GM12878 (cell line): Measurements from ENCODE around the gene EVA1A. TPM values are rescaled to one million over a fixed set of nuclear protein-coding genes. Genes with fewer than 3 reads are reported as not detected.

Experiments used
- ATAC-seq: fragments of 200-7000 bp; cut with Tn5 transposase; 3 replicates; pipeline ENCODE4 v1.9.1; 2020; ENCODE audit warnings: mild to moderate bottlenecking, moderate library complexity
- BruUV-seq: library from RNA; stranded (reverse); fragments of 400-500 nt; replicated peaks from 2 replicates; lab custom pipeline; 2021; lab: Mats Ljungman, UMichigan
- CTCF ChIA-PET: fragments of 300-600 bp; sonication (Branson Sonifier 250); formaldehyde crosslinking; extraction: SDS; loops from one replicate; lab custom pipeline; 2021; ENCODE audit warnings: inconsistent platforms; lab: Yijun Ruan, JAX
- POLR2A ChIA-PET: fragments of 350-600 bp; formaldehyde crosslinking; extraction: SDS; loops from one replicate; lab custom pipeline; 2021; ENCODE audit warnings: inconsistent platforms; lab: Charles Lee
- RAD21 ChIA-PET: fragments of 300-600 bp; sonication (Branson Sonifier 250); formaldehyde crosslinking; loops from one replicate; lab custom pipeline; 2023; ENCODE audit warnings: antibody characterized with exemption; ENCODE audit not compliant: unreplicated experiment; lab: Charles Lee
- SMC1A ChIA-PET: fragments of 300-600 bp; sonication (Branson Sonifier 250); formaldehyde crosslinking; loops from one replicate; lab custom pipeline; 2023; ENCODE audit not compliant: unreplicated experiment, uncharacterized antibody; lab: Charles Lee
- DNase-seq: peaks from one replicate; pipeline ENCODE4 v3.0.0-alpha.2; 2011; ENCODE audit warnings: low read depth, low spot score
- FAIRE-seq: peaks from 3 replicates; lab custom pipeline; 2011; peaks lifted over from hg19 to GRCh38; lab: Jason Lieb, UNC
- H2AFZ ChIP-seq: 2 replicates; pipeline ENCODE4 v1.6.0; 2011; ENCODE audit warnings: low read depth, low read length, control low read depth; ENCODE audit not compliant: control insufficient read depth
- H3K27ac ChIP-seq: 2 replicates; pipeline ENCODE4 v1.5.1; 2011; ENCODE audit warnings: control low read depth; ENCODE audit not compliant: control insufficient read depth, insufficient read depth
- H3K27me3 ChIP-seq, 2 experiments: replicated peaks in 1 of 2; 2 replicates each; pipeline versions ENCODE4 v1.6.0 to v1.6.1; 2011; ENCODE audit warnings: low read length in 1 of 2; ENCODE audit not compliant: control insufficient read depth in 2 of 2, insufficient read depth in 2 of 2
- H3K36me3 ChIP-seq, 2 experiments: 2 replicates each; pipeline ENCODE4 v1.5.1; 2011; ENCODE audit warnings: low read length in 1 of 2; ENCODE audit not compliant: control insufficient read depth in 2 of 2, insufficient read depth in 2 of 2
- H3K4me1 ChIP-seq: 2 replicates; pipeline ENCODE4 v1.6.1; 2011; ENCODE audit warnings: mild to moderate bottlenecking, low read length, moderate library complexity, mixed read lengths; ENCODE audit not compliant: control insufficient read depth, insufficient read depth
- H3K4me2 ChIP-seq: 2 replicates; pipeline ENCODE4 v1.6.0; 2011; ENCODE audit warnings: control low read depth; ENCODE audit not compliant: control insufficient read depth, insufficient read depth
- H3K4me3 ChIP-seq: fragments of 200-600 bp; sonication (generic); 2 replicates; pipeline ENCODE4 v1.5.1; 2016
- H3K79me2 ChIP-seq: 2 replicates; pipeline ENCODE4 v1.6.0; 2011; ENCODE audit warnings: low read length; ENCODE audit not compliant: control insufficient read depth, insufficient read depth
- H3K9ac ChIP-seq: 2 replicates; pipeline ENCODE4 v1.8.0; 2011; ENCODE audit warnings: low read length, control low read depth, mixed read lengths; ENCODE audit not compliant: control insufficient read depth, insufficient read depth
- H3K9me3 ChIP-seq: replicated peaks from 3 replicates; pipeline ENCODE4 v1.5.1; 2011; ENCODE audit warnings: mild to moderate bottlenecking, low read length; ENCODE audit not compliant: control insufficient read depth, insufficient read depth
- H4K20me1 ChIP-seq: 2 replicates; pipeline ENCODE4 v1.6.0; 2011; ENCODE audit not compliant: control insufficient read depth, insufficient read depth
- E2F4 ChIP-seq: IDR thresholded peaks from 2 replicates; pipeline ENCODE4 v1.6.1; 2012; ENCODE audit warnings: low read depth, low read length, improper control_type of control experiment
- KDM1A ChIP-seq: fragments of 200-600 bp; sonication (generic); IDR thresholded peaks from 2 replicates; pipeline ENCODE4 v1.6.1; 2016; ENCODE audit warnings: borderline replicate concordance
- MAX ChIP-seq: IDR thresholded peaks from 2 replicates; pipeline ENCODE4 v1.6.1; 2012; ENCODE audit warnings: low read depth, low read length, improper control_type of control experiment
- MEF2B ChIP-seq: fragments of 450-650 bp; IDR thresholded peaks from 2 replicates; pipeline ENCODE4 v1.6.1; 2018; ENCODE audit warnings: mild to moderate bottlenecking, moderate library complexity; ENCODE audit not compliant: partially characterized antibody, poor library complexity, severe bottlenecking
- MTA3 ChIP-seq: IDR thresholded peaks from 2 replicates; pipeline ENCODE4 v1.6.1; 2012; ENCODE audit warnings: low read length, inconsistent platforms, borderline replicate concordance
- NFYA ChIP-seq: IDR thresholded peaks from 2 replicates; pipeline ENCODE4 v1.6.1; 2011; ENCODE audit warnings: low read depth, mild to moderate bottlenecking, low read length, improper control_type of control experiment, borderline replicate concordance
- PML ChIP-seq: IDR thresholded peaks from 2 replicates; pipeline ENCODE4 v1.6.1; 2012; ENCODE audit warnings: low read length, inconsistent platforms
- RAD21 ChIP-seq: IDR thresholded peaks from 2 replicates; pipeline ENCODE4 v1.6.1; 2011; ENCODE audit warnings: mild to moderate bottlenecking, low read depth, low read length, moderate library complexity; ENCODE audit not compliant: insufficient read depth
- RBBP5 ChIP-seq: fragments of 200-600 bp; sonication (generic); conservative IDR thresholded peaks from 2 replicates; pipeline ENCODE4 v1.6.1; 2016
- SIN3A ChIP-seq: IDR thresholded peaks from 2 replicates; pipeline ENCODE4 v1.6.1; 2012; ENCODE audit warnings: low read depth, low read length, improper control_type of control experiment
- TARDBP ChIP-seq: IDR thresholded peaks from 2 replicates; pipeline ENCODE4 v1.6.1; 2016; ENCODE audit warnings: borderline replicate concordance
- ZNF384 ChIP-seq: IDR thresholded peaks from 2 replicates; pipeline ENCODE4 v1.6.1; 2012; ENCODE audit warnings: low read depth, mild to moderate bottlenecking, low read length, improper control_type of control experiment, borderline replicate concordance
- WGBS: methylation state at CpG from one replicate; pipeline ENCODE4 v1.1.6; 2016; ENCODE audit warnings: low lambda C conversion rate; ENCODE audit not compliant: insufficient replicate concordance, insufficient coverage; ENCODE audit errors: missing lambda C conversion rate; 5-methylcytosine and 5-hydroxymethylcytosine counted together
- in situ Hi-C: fragments of 300-500 bp; cut with MboI; formaldehyde crosslinking; loops from 9 replicates; pipeline ENCODE4 v1.14.3; 2018; ENCODE audit warnings: mixed read lengths
- intact Hi-C: fragments of 100-400 bp; cut with micrococcal nuclease; formaldehyde crosslinking; loops from one replicate; pipeline ENCODE4 v1.14.2; 2022; ENCODE audit not compliant: unreplicated experiment
- polyA plus RNA-seq, 11 experiments: library from polyadenylated mRNA; depleted of rRNA in 4 of 11; unstranded in 6 of 11; stranded (reverse) in 5 of 11; fragments of >200 nt; fragmentation: Nextera tagmentation in 4 of 11; fragmentation: Illumina TruSeq in 1 of 11; extraction: Ambion mirVana in 4 of 11; extraction: Trizol in 1 of 11; gene quantifications; 1 replicate in 1 of 11; 2 replicates in 10 of 11; pipeline versions ENCODE4 v1.2.1 to v1.2.3, GENCODE V29; 2011 to 2016; ENCODE audit warnings: inconsistent platforms in 2 of 11, missing spikeins in 2 of 11, low read depth in 1 of 11
- total RNA-seq, 4 experiments: library from RNA; depleted of rRNA in 3 of 4; stranded (reverse); fragments of >200 nt in 3 of 4; fragmentation: Illumina TruSeq in 1 of 4; extraction: Trizol in 1 of 4; gene quantifications; 2 replicates each; pipeline versions ENCODE4 v1.2.1 to v1.2.3, GENCODE V29; 2013 to 2021

The EVA1A gene
- total and polyA plus RNA-seq, 10 of the 15 experiments (the other 5 are each of a cell fraction or from before 2014, with no cell fraction given): 0.13 to 1.0 (median 0.34) TPM; not detected in 5

DNA sequence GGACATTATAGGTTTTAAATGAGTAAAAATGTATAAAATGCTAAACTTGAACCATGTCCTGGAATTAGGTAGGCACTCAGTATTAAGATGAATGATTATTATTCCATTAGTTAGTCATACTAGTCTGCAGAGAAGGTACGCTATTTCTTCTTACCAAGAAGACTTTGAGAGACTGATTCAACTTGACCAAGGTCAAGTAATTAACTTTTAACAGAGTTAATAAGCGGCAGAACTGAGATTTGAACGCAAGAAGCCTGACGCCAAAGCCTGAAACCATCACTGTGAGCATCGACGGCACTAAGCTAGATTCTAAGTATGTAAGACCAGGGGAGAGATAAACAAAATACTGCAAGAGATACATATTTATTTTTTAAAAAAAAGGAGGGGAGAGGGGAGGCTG is 2.6 kb downstream of the EVA1A start:
- no peak overlapping the region for H2AFZ ChIP-seq
- FAIRE-seq (no peak), DNase-seq (no peak), ATAC-seq (no peak)
- H4K20me1 ChIP-seq: no peaks in the 10 kb centered on the region
- H3K4me1 ChIP-seq: no peaks in the 10 kb centered on the region
- H3K4me2 ChIP-seq: no peak overlapping the region
- TF ChIP-seq RAD21 (no peak), KDM1A (no peak), E2F4 (no peak), NFYA (no peak), PML (no peak), SIN3A (no peak), TARDBP (no peak), MEF2B (no peak), MTA3 (no peak), RBBP5 (no peak), ZNF384 (no peak), MAX (no peak)
- ChIA-PET POLR2A (no interaction called here), SMC1A (no interaction called here), RAD21 (no interaction called here), CTCF (no interaction called here)
- intact Hi-C loops: no loop called here
- no peaks in the 10 kb centered on the region for H3K79me2 ChIP-seq
- no peak overlapping the region for H3K27ac ChIP-seq
- H3K27me3 ChIP-seq: peaks cover 5 to 7% of the 10 kb centered on the region in 2 experiments
- in situ Hi-C loops: no loop called here
- no peaks in the 10 kb centered on the region for H3K9me3 ChIP-seq
- no peaks in the 10 kb centered on the region for H3K36me3 ChIP-seq
- BruUV-seq: no TSS peak
- WGBS: 57% methylated on average over 6 of the region's 6 CpGs
- no peak overlapping the region for H3K9ac ChIP-seq
- no peak overlapping the region for H3K4me3 ChIP-seq
